HL-60 (cell line): Measurements from ENCODE around the gene GNAQ.
"Not testable (repeated sequence)": the region's sequence is repeated elsewhere in the genome, so short reads cannot be mapped to it uniquely, and the experiment has no call there.

ENCODE experiments used
- DNase-seq, 2 experiments: peaks; one replicate each; pipeline ENCODE4 v3.0.0-alpha.2; 2010 to 2020; ENCODE audit warnings: low read depth in 1 of 2, low spot score in 1 of 2
- H3K27ac ChIP-seq: fragments of 250-450 bp; sonication (Bioruptor Pico); replicated peaks from 2 replicates; pipeline ENCODE4 v1.5.1; 2020; ENCODE audit warnings: mild to moderate bottlenecking, moderate library complexity
- H3K27me3 ChIP-seq: fragments of 250-450 bp; sonication (Bioruptor Pico); 2 replicates; pipeline ENCODE4 v1.5.1; 2021; ENCODE audit warnings: mild to moderate bottlenecking, moderate library complexity; ENCODE audit not compliant: insufficient read depth, poor library complexity, severe bottlenecking
- H3K4me3 ChIP-seq: replicated peaks from 2 replicates; pipeline ENCODE4 v1.5.1; 2011; ENCODE audit warnings: mild to moderate bottlenecking, control low read depth, low read length; ENCODE audit not compliant: insufficient read depth
- GABPA ChIP-seq: IDR thresholded peaks from 2 replicates; pipeline ENCODE4 v1.6.1; 2012; ENCODE audit warnings: low read depth
- POLR2AphosphoS5 ChIP-seq: IDR thresholded peaks from 2 replicates; pipeline ENCODE4 v1.6.1; 2012; ENCODE audit warnings: low read depth
- SPI1 ChIP-seq: IDR thresholded peaks from 2 replicates; pipeline ENCODE4 v1.6.1; 2012; ENCODE audit warnings: low read depth, mild to moderate bottlenecking, borderline replicate concordance
- TF ChIP-seq, protein P1 (sequence below): IDR thresholded peaks from one replicate; pipeline ENCODE4 v1.5.1; 2011; ENCODE audit warnings: low read length, control low read depth, inconsistent platforms; ENCODE audit not compliant: insufficient read depth
- TF ChIP-seq, protein P2 (sequence below): IDR thresholded peaks from 2 replicates; pipeline ENCODE4 v1.6.1; 2012; ENCODE audit warnings: low read depth; ENCODE audit not compliant: insufficient replicate concordance

GNAQ gene

DNA sequence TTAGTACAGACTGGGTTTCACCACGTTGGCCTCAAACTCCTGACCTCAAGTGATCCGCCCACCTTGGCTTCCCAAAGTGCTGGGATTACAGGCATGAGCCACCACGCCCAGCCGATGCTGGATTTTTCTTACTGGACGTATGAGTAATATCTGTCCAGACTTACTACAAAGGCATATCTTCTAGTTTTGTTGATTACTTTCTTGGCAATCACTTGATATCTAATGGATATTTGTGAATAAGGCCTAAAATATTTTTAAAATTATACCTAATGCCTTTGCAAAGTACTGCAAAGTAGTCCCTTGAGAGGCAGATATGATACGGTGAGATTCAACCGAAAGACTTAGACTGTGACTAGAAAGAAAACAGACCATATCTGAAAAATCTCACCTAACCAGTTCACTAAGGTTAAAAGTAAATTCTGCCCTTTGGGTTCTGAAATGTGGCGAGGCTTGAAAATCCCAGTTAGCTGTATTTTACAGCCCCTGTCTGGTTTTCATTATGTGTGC is 152.1 kb downstream of the GNAQ start:
- Histone ChIP-seq H3K27me3 (no peaks in the 10 kb centered on the region), H3K27ac (peak overlapping the region; percentile 23; the same call in 1 of the 2 replicates), H3K4me3 (no peak overlapping the region)
- TF ChIP-seq GABPA (no peak), POLR2AphosphoS5 (no peak), SPI1 (no peak)
- TF ChIP-seq, protein P1, sequence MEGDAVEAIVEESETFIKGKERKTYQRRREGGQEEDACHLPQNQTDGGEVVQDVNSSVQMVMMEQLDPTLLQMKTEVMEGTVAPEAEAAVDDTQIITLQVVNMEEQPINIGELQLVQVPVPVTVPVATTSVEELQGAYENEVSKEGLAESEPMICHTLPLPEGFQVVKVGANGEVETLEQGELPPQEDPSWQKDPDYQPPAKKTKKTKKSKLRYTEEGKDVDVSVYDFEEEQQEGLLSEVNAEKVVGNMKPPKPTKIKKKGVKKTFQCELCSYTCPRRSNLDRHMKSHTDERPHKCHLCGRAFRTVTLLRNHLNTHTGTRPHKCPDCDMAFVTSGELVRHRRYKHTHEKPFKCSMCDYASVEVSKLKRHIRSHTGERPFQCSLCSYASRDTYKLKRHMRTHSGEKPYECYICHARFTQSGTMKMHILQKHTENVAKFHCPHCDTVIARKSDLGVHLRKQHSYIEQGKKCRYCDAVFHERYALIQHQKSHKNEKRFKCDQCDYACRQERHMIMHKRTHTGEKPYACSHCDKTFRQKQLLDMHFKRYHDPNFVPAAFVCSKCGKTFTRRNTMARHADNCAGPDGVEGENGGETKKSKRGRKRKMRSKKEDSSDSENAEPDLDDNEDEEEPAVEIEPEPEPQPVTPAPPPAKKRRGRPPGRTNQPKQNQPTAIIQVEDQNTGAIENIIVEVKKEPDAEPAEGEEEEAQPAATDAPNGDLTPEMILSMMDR = no peak
- TF ChIP-seq, protein P2, sequence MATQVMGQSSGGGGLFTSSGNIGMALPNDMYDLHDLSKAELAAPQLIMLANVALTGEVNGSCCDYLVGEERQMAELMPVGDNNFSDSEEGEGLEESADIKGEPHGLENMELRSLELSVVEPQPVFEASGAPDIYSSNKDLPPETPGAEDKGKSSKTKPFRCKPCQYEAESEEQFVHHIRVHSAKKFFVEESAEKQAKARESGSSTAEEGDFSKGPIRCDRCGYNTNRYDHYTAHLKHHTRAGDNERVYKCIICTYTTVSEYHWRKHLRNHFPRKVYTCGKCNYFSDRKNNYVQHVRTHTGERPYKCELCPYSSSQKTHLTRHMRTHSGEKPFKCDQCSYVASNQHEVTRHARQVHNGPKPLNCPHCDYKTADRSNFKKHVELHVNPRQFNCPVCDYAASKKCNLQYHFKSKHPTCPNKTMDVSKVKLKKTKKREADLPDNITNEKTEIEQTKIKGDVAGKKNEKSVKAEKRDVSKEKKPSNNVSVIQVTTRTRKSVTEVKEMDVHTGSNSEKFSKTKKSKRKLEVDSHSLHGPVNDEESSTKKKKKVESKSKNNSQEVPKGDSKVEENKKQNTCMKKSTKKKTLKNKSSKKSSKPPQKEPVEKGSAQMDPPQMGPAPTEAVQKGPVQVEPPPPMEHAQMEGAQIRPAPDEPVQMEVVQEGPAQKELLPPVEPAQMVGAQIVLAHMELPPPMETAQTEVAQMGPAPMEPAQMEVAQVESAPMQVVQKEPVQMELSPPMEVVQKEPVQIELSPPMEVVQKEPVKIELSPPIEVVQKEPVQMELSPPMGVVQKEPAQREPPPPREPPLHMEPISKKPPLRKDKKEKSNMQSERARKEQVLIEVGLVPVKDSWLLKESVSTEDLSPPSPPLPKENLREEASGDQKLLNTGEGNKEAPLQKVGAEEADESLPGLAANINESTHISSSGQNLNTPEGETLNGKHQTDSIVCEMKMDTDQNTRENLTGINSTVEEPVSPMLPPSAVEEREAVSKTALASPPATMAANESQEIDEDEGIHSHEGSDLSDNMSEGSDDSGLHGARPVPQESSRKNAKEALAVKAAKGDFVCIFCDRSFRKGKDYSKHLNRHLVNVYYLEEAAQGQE = no peak
- no peak for DNase-seq

DNA sequence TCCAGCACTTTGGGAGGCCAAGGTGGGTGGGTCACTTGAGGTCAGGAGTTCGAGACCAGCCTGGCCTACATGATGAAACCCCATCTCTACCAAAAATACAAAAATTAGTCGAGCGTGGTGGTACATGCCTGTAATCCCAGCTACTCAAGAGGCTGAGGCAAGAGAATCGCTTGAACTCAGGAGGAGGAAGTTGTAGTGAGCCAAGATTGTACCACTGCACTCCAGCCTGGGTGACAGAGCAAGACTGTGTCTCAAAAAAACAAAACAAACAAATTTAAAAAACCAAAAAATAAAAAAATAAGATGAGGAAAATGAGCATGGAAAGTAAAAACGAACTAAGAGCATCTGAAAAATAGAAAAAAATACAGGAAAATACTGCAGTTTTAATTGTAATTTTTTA is 152.8 kb downstream of the GNAQ start:
- peak overlapping the region; percentile 23; the same call in 1 of the 2 replicates for H3K27ac ChIP-seq
- DNase-seq = peak in 1 of 2 experiments; percentile 63
- not testable (repeated sequence) for H3K27me3 ChIP-seq, H3K4me3 ChIP-seq

DNA sequence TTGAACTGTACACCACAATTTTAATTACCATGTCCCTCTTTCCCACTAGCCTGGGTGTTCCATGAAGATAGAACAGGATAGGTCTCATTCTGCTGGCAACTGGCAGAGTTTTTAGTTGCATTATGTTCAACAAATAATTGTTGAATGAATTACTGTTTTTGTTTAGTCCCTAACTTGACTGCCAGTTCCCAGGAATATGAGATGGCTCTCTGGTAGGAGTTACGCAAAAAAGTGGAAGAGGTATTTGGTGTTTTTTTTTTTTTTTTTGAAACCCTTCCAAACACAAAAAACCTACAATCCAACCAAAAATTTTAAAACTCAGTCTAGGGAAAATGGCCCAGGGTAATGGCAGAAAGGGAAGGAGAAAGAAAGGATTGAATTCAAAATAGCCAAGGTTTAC is 153.6 kb downstream of the GNAQ start:
- no peaks in the 10 kb centered on the region for H3K27me3 ChIP-seq
- no peak for DNase-seq
- H3K4me3 ChIP-seq = no peak overlapping the region
- TF ChIP-seq, protein P2 = no peak
- TF ChIP-seq POLR2AphosphoS5 (no peak), GABPA (no peak), SPI1 (no peak)
- TF ChIP-seq, protein P1 = no peak
- no peak overlapping the region for H3K27ac ChIP-seq

DNA sequence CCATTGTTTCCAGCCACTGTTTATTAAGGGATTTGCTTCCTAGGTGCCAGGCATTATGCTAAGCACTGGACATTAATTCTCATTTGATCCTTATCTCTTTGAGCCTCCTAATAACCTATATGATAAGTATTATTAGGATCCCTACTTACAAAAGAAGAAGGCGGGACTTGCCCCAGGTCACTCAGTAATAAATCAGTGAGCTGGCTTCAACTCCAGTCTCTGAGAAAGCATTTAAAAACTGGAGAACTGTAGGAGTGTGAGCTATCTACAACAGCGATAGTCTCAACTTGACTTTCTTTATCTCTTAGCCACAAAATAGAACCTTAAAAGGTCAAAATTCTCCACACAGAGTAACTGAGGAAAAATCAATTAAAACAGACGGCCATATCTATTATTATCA is 155.0 kb downstream of the GNAQ start:
- DNase-seq = no peak
- no peak overlapping the region for H3K4me3 ChIP-seq
- H3K27me3 ChIP-seq = no peaks in the 10 kb centered on the region
- no peak for TF ChIP-seq POLR2AphosphoS5
- TF ChIP-seq, protein P1 = no peak
- TF ChIP-seq, protein P2 = no peak
- TF ChIP-seq GABPA = no peak
- no peak for TF ChIP-seq SPI1
- no peak overlapping the region for H3K27ac ChIP-seq
